Measurements from ENCODE around the gene DERL3.

The DERL3 gene

GRCh38 chr22:23847310-23847920 lies 8.6 kb upstream of the DERL3 start:
- no peak for DNase-seq (ENCODE audit: low read depth)

DNA sequence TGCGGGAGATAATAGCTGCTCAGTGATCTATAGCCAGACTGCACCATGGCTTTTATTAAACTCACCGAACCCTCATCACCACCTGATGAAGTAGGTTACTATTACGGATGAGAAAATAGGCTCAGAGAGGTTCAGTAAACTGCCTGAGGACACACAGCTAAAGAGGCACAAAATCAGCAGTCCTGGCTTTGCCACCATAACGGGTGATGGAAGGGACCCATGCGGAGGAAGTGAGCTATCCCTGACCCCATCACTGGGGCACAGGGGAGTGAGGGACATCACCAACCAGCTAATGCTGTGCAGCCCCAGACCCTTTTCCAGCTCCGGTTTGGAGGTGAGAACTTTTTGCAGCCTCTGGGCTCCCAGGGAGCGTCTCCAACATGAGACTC lies 7.3 kb upstream of the DERL3 start:
- no peak for DNase-seq (ENCODE audit: low read depth)

GRCh38 chr22:23845265-23846080 lies 6.7 kb upstream of the DERL3 start:
- DNase-seq (ENCODE audit: low read depth) = no peak

DNA sequence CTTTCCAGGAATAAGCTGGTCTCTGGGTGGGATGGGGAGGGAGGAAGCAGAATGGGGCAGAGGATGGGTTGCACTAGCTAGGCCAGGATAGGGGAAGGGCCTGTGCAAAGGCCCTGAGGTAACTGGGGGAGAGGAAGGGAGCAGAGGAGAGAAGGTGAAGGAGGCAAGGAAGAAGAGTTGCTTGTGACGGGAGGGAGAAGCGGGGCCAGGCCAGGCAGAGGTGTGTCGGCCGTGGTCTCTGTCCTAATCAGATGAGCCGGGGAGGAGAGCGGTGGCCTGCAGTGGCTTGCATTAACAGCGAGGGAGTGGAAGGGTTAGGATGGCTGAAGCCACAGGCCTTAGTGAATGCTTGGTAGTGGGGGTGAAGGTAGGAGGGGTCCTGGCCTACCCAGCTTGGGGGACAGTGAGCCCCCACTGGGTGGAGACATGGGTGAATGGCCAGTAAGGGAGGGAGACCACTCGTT lies 6.0 kb upstream of the DERL3 start:
- no peak for DNase-seq (ENCODE audit: low read depth)

- no peak for DNase-seq (ENCODE audit: low read depth)
Measured at GRCh38 chr22:23842599-23842998, 3.8 kb upstream of the DERL3 start.

- no peak for DNase-seq (ENCODE audit: low read depth)
Measured at GRCh38 chr22:23841736-23842445, 3.1 kb upstream of the DERL3 start.

DNA sequence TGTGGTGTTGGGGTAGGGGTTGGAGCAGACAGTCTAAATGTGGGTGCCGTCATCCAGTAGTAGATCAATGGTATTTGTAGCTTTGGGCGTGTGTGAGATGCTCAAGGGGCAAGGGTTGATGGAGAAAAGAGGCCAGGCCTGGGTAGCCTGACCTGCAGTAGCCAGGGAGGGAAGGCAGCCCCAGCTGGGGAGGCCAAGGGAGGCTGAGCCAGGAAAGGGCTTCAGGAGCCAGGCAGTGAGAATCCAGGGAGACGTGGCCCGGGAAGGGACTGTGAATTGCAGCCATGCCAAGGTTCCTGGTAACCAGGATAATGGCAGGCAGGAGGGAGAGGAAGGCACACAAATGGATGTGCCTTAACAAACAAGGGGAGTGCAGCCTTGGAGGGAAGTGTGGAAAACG lies 2.5 kb upstream of the DERL3 start:
- DNase-seq (ENCODE audit: low read depth) = no peak

- DNase-seq (ENCODE audit: low read depth) = no peak
Measured at GRCh38 chr22:23840026-23840425, 1.2 kb upstream of the DERL3 start.

DNA sequence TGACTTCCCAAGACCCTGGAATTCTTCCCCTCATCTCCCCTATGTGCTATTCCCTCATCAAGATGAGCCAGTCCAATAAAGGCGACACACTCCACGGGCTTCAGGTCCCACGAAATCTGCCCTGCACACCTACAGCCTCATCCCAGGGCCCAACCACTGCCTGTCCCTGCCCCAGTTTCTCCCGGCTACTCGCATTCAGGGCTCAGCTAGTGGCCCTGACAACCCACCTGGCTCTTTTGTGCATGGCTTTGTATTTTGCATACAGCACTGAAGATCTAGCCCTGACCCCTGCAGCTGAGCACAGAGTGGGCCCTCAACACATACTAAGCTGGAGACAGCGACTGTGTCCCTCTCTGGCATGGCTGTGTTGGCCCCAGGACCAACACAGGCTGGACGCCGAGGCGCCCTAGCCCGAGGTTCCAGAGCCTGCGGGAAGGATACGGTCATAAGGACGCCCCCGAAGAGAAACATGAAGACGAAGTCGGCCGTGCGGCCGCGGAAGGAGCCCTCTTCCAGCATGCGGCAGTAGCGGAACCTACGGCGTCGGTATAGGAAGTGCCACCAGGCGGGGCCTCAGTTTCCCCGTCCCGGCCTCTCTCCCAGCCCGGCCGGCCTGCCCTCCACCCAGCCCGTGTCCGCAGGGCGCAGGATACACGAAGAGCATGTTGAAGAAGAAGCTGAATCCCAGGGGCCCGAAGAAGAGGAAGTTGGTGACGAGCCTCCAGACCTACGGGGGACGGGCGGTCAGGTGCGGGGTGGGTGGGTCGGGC lies 710 bp downstream of the DERL3 start:
- DNase-seq (ENCODE audit: low read depth) = no peak

GRCh38 chr22:23837496-23837859 lies 1.3 kb downstream of the DERL3 start:
- no peak for DNase-seq (ENCODE audit: low read depth)

GRCh38 chr22:23836692-23837495 lies 1.9 kb downstream of the DERL3 start:
- no peak for DNase-seq (ENCODE audit: low read depth)

- DNase-seq (ENCODE audit: low read depth) = no peak
Measured at GRCh38 chr22:23836281-23836680, 2.5 kb downstream of the DERL3 start.

GRCh38 chr22:23835484-23836144 lies 3.2 kb downstream of the DERL3 start:
- no peak for DNase-seq (ENCODE audit: low read depth)

GRCh38 chr22:23834793-23835483 lies 3.9 kb downstream of the DERL3 start:
- no peak for DNase-seq (ENCODE audit: low read depth)

DNA sequence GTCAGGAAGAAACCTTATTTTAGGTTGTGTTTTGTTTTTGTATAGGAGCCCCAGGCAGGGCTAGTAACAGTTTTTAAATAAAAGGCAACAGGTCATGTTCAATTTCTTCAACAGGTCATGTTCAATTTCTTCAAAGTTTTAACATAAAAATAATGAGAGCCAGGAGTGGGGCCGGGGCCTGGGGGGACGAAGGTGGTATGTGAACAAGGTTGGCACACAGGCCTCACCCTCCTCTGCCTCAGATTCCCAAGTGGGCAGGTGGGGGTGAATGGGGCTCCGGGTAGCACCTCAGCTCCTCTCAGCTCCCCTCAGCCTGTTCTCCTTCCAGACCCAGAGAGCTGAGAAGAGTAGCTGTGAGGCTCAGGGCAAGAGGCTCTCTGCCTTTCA lies 4.4 kb downstream of the DERL3 start:
- no peak for DNase-seq (ENCODE audit: low read depth)

GRCh38 chr22:23833911-23834317 lies 4.9 kb downstream of the DERL3 start:
- no peak for DNase-seq (ENCODE audit: low read depth)

DNA sequence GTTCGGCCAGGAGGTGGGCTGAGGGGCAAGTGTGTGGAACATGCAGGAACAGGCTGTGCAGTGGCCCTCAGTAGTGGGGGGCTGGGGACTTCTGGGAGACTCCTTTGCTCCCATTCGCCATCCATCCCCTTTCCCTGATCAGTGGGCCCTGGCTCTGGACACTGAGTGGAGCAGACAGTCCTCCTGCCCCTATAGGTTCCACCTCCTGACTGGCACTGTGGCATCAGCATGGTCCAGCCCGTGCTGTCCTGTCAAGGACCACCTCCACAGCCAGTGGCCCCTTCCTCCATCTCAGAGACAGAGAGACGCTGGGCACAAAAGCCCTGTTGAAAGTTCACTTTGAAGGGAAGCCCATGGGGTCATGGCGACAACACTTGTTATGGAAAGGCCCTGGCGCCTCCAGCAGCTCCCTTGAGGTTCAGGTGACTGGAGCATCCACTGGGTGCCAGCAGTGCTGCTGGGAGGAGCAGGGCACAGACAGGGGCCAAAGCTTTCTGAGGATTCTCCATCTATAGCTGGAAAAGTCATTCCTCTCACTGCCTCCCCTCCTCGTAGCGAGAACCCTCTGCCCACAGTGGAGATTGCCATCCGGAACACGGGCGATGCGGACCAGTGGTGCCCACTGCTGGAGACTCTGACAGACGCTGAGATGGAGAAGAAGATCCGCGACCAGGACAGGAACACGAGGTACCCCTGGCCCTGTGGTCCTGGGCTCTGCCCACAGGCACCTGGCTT lies 5.6 kb downstream of the DERL3 start:
- no peak for DNase-seq (ENCODE audit: low read depth)

GRCh38 chr22:23832226-23833016 lies 6.4 kb downstream of the DERL3 start:
- no peak for DNase-seq (ENCODE audit: low read depth)

- DNase-seq (ENCODE audit: low read depth) = no peak
Measured at GRCh38 chr22:23831781-23832180, 7.0 kb downstream of the DERL3 start.

All from non-pigmented ciliary epithelial cell (primary cell).